Raji (cell line): ENCODE measurements around the gene PDGFC.

ENCODE experiments used
- POLR2A ChIP-seq: IDR thresholded peaks from 2 replicates; pipeline ENCODE4 v1.6.1; 2011; ENCODE audit warnings: low read depth, low read length, control low read depth; ENCODE audit not compliant: insufficient read depth

PDGFC gene

DNA sequence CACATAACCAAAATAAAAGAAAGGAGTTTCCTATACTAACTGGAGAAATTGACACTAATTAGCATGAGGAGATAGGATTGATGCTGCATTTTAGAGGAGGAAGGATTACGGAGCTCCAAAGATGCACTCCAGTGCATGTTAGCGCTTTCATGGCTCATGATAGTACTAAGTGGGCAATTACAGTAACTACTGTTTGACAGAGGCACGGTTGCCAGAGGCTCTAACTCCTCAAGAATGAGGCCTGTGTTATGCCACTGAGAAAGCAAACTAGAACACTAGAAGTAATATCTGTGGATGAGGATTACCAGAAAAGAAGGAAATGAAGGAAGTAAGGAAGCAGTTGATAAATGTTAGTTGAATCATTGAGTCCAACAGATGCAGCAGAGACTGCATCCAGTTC is 19.6 kb upstream of the PDGFC start:
- TF ChIP-seq POLR2A, result no peak

DNA sequence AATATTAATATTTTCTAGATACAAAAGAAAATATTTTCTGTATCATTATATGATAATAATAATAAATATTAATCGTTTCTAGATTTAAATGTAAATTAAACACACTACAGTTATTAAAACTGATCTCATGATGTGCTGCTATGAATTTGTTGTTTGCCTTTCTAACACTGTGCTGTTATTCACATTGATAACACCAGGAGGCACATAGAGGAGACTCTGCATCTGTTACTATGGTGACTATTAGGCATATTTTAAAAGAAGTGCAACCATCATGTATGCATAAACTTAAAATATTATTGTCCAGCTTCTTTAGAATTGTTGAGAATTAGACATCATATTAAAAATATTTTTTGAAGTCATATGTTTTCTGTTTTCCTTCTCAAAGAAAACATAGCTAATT is 11.8 kb upstream of the PDGFC start:
- no peak for TF ChIP-seq POLR2A

DNA sequence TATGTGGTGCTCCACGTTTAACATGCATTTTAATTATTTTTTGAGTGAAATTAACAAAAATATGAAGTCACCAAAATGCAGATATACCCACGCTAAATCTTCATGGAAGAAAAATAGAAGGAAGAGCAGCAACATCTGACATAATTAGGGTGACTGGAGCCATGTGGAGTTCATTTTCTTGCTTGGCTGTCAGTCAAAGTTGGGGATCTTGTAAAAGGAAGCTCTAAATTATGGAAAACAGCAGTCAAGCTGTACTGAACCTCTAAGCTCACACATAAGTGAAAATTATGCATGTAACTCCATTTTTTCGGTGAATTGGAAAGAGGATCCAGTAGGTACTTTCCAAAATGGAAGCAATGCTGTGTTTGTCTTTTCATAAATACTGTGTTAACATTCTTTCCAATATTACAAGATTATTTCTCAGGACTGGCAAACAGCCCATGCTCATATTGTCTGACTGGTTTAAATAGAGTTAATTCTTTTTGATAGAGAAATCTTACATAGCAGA is 9.7 kb upstream of the PDGFC start:
- TF ChIP-seq POLR2A, result no peak

DNA sequence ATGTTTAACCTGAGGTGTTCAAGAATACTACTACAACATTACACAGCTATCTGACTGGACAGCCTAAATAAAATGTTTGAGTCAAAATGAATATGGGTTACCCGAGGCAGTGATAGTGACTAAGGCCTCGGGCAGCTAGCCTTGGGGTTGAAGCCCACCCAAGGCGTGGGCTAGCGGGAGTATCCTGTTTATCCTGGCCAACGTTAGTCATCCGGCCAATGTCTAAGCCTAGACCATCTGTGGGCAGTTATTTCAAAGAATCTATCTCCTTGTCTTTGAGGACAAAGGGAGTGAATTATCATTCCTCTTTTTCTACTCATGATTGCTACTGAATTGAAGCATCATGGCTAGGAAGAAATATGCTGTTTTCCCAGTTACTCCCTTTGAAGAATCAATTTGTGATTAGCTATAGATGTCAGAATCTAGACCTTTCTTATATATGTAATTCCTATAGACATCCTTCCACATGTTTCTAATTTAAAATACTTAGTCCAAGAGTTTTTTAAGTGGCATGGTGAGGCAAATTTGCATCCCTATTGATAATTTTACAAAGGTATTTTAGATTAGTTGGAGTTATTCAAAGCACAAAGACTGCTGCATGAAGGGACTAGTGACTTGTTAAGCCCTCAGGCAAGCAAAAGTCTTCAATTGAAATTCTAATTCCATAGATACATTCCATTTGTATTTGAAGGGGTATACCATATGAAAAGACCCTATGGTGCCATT is 6.0 kb upstream of the PDGFC start:
- no peak for TF ChIP-seq POLR2A

DNA sequence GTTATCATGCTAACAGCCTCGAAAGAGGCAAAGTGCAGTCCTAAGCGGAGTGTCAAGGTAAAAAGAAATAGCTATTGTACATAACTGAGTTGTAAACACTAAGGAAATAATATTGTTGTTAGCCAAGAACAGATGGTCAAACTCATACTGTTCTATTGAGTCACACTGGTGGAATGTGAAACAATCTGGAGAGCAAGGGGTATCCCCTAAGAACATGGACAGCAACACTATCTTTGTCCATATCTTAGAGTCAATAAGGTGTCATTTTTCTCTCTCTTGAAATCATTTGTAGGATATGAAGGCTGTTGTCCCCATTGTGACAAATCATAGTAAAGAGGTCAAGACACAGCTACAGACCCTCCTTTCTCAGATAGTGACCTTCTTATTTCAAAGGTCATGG is 4.5 kb upstream of the PDGFC start:
- TF ChIP-seq POLR2A, result no peak

DNA sequence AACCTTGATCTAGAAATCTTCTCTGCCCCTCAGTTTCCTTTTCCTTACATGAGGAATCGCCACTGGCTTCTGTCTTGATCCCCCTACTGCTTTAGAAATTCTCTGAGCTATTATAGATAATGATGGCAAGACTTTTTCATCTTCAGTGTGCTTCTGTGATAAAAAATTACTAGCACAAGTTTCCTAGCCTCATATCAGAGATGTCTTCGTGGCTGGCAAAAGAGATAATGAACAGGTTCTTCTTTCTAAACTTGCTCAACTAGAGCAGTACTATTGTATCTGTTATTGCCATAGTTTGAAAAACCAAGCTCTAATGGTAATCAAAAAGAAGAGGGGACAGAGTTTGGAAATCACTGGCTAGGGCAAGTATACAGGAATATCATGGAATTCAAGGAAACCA is 4.1 kb upstream of the PDGFC start:
- TF ChIP-seq POLR2A, result no peak

DNA sequence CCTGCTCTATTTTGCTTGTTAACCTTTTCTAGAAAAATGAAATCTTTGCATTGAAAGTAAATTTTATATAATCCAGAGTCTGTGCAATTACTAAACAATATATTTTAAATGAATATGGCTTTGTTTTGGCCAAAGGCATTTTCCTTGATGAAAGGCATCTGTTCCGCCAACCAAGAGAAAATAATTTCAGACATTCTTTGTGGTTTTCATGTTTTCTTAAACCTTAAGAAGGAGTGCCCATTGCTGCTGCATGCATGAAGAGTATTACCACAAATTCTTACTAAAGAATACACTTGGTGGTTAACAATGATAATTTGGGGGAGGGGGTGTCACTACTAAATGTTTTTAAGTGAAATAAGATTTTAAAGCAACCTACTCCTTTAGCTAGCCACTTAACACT is 2.7 kb upstream of the PDGFC start:
- TF ChIP-seq POLR2A, result no peak

DNA sequence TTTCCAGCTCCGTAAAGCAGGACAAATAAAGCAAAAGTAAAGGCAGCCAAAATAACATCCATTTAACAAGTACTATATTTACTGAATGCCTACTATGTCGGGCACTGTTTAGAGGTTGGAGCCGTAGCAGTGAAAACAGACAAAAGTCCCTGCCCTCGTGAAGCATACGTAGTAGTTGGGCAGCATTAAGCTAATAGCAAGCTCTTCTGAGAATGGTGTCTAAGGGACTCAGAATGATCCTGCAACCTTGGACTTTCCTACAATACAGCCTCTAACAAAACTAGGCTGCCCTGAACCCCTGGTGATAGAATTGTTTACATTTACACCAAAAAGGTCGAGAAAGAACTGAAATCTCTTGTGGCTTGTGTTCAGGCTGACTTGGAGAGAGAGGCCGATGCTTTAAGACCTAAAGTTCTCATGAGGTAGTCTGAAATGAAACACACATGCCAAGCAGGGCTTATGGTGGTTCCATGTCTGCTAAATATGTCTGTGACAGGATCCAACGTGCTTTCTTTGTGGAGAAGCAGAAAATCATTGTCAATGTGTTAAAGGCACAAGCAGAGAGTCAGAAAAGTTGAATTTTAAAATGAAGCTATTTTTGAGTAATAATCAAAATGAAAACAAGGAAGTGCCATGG is 898 bp upstream of the PDGFC start:
- no peak for TF ChIP-seq POLR2A

DNA sequence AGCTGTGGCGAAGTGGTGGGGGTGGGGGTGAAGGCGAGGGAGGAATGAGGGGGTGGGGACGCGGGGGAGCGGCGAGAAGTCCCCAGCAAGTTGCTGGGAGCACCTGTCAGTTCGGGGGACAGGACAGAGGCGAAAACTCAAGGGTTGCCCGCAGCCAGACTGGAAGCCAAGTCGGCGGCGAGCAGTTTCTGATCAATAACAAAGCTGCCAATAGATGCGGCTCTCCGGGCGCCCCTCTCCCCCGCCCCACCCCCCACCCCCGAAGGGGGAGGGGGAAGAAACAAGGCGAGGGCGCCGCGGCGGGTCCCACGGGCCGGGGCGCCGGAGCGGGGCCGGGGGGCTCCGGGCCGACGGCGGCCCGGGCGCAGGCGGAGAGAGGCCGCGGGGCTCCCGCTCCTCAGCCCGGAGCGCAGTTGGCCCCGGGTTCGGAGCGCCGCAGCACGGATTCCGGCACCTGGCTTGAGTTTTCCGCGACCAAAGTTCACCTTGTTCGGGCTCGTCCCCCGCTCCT is 379 bp downstream of the PDGFC start:
- no peak for TF ChIP-seq POLR2A

DNA sequence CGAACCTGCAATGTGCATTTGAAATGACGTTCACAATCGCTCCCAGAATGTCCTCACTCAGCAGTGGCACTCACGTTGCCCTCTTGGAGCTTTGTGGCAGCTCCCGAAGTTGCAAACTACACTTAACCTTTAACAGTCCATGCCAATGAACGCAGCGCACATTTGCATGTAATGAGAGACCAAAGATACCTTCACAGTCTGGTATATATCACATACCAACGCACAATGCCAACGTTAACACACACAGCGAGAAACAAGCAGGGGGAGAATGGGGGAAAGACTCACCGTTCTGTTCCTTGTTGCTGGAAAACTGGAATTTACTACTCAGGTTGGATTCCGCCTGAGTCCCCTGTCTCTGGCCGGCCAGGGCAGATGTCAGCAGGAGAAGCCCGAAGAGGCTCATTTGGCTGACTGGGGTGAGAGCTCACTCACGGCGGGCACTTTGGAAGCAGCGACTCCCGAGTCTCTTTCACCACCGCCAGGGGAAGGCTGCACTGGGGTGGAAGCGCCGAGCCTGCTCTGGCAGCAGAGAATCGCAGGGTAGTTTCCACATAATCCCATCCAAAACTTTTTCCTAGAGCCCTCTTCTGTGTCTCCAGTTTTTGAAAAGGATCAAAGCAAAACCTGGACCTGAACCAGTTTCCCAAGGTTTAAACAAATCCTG is 966 bp downstream of the PDGFC start:
- TF ChIP-seq POLR2A, result no peak

DNA sequence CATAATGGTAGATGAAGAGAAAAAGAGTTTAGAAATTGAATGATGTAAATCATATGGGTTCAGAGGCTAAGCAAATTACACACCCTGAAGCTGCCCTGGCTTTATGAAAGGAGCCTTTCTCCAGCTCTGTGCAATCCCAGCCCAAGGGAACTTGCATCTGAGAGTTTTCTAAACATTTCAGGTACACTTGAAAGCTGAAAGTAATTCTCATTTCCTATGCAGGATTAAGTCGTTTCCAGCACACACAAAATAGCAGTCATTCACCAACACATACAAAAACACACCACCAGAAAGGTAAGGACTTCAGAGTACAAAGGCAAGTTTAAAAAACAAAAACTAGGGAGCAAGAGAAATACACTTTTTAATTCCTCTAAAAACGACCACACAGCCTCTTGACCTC is 1.7 kb downstream of the PDGFC start:
- TF ChIP-seq POLR2A, result no peak

DNA sequence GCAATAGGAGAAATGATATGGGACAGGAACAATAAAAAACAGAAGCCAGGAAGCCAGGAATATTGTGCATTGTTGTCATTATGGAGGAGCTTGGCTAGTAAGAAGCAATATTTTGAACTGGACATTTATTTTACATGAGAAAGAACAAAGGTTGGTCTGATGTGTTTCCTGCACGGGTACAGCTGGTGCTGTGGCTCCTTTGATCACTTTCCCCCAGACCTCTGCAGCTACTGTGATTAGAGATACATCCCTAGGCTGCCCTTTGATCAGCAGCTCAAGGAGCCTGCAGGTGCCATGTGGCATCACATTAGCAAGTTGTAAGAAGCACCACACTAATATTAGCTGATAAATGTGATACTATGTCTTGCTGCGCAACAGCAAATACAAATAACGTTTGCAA is 2.5 kb downstream of the PDGFC start:
- no peak for TF ChIP-seq POLR2A

DNA sequence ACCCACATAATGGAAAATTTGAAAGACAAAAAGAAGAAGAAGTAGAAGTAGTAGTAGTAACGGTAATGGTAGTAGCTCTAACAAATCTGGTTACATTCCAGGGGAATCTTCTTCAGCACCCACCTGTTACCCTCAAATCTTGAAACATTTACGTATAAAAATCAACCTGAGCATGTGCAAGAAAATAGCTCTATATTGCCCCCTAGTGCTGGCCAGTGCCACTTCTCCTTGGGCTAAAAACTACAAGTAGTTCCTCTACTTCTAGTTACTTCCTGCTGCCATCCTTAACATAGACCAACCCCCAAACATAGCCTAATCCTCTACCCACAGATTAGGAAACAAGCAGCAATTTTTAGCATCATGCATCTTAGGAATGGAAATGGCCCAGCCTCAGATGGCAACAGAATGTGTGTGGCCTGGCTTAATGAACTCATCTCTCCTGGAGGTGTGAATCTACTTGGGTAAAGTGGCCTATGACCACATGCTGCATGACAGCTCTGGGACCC is 3.1 kb downstream of the PDGFC start:
- no peak for TF ChIP-seq POLR2A

DNA sequence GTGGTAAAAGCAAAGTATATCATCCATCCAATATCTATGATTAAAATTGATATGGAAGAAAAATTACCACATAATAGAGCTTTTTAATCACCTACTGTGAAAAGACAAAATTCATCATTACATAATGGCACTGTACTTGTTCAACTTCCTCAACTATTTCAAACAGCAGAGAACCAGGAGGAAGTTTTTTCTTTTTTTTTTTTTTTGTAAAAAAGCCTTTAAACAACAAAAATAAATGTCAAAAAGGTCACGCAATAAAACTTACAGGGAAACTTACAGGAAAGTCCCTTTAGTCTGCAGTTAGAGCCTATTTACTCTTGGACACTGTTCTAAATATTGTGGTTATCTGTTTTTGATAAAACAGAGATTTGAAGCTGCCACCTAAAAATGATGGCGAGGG is 4.8 kb downstream of the PDGFC start:
- TF ChIP-seq POLR2A, result no peak

DNA sequence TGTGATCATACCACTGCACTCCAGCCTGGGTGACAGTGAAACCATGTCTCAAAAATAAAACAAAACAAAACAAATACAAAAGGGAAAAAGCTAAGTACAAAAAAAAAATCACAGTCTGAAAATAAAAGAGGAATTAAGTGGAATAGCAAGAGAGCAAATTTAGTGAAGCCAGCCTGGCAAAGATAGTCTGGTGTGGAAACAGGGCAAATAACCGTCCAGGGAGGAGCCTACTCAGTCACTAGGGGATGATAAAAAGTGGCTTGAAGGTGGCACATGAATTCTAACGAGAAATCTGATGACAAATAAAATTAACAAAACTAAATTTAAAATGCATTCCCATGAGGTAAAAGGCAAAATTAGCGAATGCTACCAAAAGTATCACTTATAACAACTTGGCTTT is 8.2 kb downstream of the PDGFC start:
- TF ChIP-seq POLR2A, result no peak

DNA sequence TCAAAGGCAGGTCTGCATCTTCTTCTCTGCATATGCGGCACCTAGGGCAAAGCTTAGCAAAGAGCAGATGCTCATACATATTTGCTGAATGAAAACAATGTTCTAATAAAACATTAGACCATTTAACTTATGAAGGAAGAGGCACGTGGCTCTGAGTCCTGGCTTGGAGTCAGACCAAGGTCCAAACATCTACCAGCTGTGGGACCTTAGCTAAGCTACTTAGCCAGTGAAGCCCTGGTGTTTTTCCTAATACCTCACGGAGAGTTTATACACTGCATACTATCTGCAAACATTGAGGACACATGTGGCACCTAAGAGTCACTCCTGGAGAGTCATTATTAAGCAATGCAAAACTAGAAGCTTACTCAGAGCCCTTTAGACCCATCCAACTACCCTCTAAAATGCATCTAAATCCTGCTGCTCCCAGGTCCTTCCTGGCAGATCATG is 9.0 kb downstream of the PDGFC start:
- TF ChIP-seq POLR2A, result no peak
